Embryonic facial prominence (tissue), 1 donor: ENCODE measurements around the gene BMP3.
"Not testable (repeated sequence)": the region's sequence is repeated elsewhere in the genome, so short reads cannot be mapped to it uniquely, and the experiment has no call there.

Experiments used
- DNase-seq: peaks from one replicate; pipeline ENCODE4 v3.0.0-alpha.2; 2016; ENCODE audit errors: extremely low spot score

Gene BMP3

GRCh38 chr4:81030061-81030980, at the start of gene BMP3:
Gene BMP3, plus strand, starts transcription at chr4:81030708. Its CDS starts 577 bp downstream, at chr4:81031285.
- peak; percentile 34 for DNase-seq

GRCh38 chr4:80986011-80986410, 44.5 kb upstream of the BMP3 start:
- DNase-seq = no peak

GRCh38 chr4:80989921-80990544, 40.5 kb upstream of the BMP3 start:
- peak; percentile 51 for DNase-seq

GRCh38 chr4:80990851-80991250, 39.7 kb upstream of the BMP3 start:
- no peak for DNase-seq

- no peak for DNase-seq
Observed at GRCh38 chr4:80999943-81000342, 30.6 kb upstream of the BMP3 start.

GRCh38 chr4:81003597-81004111, 26.9 kb upstream of the BMP3 start:
- DNase-seq = no peak

- no peak for DNase-seq
Observed at GRCh38 chr4:81007417-81007816, 23.1 kb upstream of the BMP3 start.

- not testable (repeated sequence) for DNase-seq
Observed at GRCh38 chr4:81016566-81016965, 13.9 kb upstream of the BMP3 start.

GRCh38 chr4:81019006-81019405, 11.5 kb upstream of the BMP3 start:
- no peak for DNase-seq

GRCh38 chr4:81021142-81021944, 9.2 kb upstream of the BMP3 start:
- DNase-seq = no peak

- no peak for DNase-seq
Observed at GRCh38 chr4:81021981-81022380, 8.5 kb upstream of the BMP3 start.

GRCh38 chr4:81023484-81023883, 7.0 kb upstream of the BMP3 start:
- DNase-seq = no peak

- DNase-seq = no peak
Observed at GRCh38 chr4:81030981-81031791, 678 bp downstream of the BMP3 start.

GRCh38 chr4:81031796-81032551, 1.5 kb downstream of the BMP3 start:
- no peak for DNase-seq

- no peak for DNase-seq
Observed at GRCh38 chr4:81032771-81033684, 2.5 kb downstream of the BMP3 start.

GRCh38 chr4:81038636-81039350, 8.3 kb downstream of the BMP3 start:
- no peak for DNase-seq

- no peak for DNase-seq
Observed at GRCh38 chr4:81039351-81039972, 9.0 kb downstream of the BMP3 start.

GRCh38 chr4:81040012-81040659, 9.6 kb downstream of the BMP3 start:
- no peak for DNase-seq
